ENCODE measurements around the gene NREP. TPM values are rescaled to one million over a fixed set of nuclear protein-coding genes. Genes with fewer than 3 reads are reported as not detected.

NREP gene, protein sequence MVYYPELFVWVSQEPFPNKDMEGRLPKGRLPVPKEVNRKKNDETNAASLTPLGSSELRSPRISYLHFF
- total RNA-seq: 6.1 TPM

DNA sequence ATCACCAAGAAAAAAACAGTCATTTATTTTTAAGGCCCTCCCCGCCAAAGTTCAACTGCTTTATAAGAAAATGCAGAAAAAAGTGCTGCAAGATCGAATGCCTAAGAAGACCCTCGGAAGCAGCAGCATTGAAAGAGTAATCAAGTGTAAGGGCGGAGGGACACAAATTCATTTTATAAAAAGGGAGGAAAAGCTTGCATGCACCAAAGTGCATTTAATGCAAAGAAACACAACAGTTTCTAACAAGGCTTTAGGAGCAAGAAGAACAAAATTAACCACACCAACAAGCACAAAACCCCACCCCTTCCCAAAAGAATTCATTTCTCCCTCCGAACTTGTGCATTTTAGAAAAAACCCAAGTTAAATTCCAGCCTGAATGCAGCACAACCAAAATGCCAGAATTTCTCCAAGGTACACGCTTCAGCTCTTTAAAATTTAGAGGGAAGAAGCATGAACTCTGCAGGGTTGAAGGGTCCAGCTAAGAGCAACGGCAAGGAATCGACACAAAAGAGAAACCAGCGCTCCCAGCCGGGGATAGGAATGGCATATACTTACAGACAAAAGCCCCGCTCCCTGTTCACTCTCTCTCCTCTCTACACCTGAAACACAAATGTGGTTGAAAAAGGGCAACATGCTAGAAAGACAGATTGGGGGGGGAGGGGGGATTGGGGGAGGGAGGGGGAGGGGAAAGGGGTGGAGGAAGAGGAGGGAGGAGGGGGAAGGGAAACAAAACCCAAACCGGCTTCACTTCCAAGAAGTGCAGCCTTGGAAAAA is at the start of gene NREP:
TSS of gene NREP (minus strand) at position 614 of the 774 bp plus-strand sequence. CDS start 1,422 bp downstream, outside the sequence.
- Histone ChIP-seq H3K27me3 (ENCODE audit: insufficient read depth, low read length) (no peaks in the 10 kb centered on the region), H3K4me1 (ENCODE audit: insufficient read depth, low read length) (peaks cover 12% of the 10 kb centered on the region), H3K4me3 (ENCODE audit: low read length) (peak within 1 kb of the TSS; percentile 57), H3K9me3 (ENCODE audit: low read depth, low read length) (no peaks in the 10 kb centered on the region)

DNA sequence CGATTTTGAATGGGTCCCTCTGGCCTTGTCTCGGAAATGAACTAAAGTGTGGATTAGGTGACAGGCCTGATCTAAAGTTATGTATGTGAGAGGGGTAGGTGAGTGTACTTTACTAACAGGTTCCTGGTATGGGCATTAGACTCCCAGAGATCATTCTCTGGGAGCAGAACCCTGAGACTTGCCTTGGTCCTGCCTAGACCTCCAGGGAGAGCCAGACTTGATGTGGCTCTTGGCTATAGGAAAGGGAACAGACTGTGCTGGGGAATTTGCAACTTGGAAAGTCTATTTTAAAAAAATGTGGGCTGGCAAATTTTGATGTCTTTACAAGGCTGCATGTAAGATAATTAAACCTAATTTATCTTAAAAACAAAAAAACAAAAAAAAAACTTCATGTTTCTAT is 49.8 kb upstream of the NREP start:
- Histone ChIP-seq H3K9me3 (ENCODE audit: low read depth, low read length) (no peaks in the 10 kb centered on the region), H3K4me3 (ENCODE audit: low read length) (no peak overlapping the region), H3K27me3 (ENCODE audit: insufficient read depth, low read length) (no peaks in the 10 kb centered on the region), H3K4me1 (ENCODE audit: insufficient read depth, low read length) (no peaks in the 10 kb centered on the region)

DNA sequence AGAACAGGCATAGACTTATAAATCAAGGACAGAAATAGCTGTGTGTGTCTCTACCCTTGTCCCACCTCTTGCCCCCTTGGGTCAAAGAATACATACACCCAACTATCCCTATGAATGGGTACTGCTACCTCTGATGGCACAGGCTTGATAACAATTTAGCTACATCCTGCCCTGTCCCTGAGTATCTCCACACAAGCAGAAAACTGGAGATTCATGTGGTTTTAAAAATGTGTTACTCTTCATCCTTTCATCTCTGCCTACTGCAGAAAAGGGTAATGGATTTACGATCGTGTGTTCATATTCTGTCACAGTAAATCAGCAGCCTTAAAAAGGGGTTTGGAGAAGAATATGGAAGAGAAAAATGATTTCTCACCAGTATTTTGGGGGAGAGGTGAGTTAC is 49.2 kb upstream of the NREP start:
- H3K9me3 ChIP-seq (ENCODE audit: low read depth, low read length): no peaks in the 10 kb centered on the region
- H3K4me3 ChIP-seq (ENCODE audit: low read length): no peak overlapping the region
- no peaks in the 10 kb centered on the region for H3K27me3 ChIP-seq (ENCODE audit: insufficient read depth, low read length)
- H3K4me1 ChIP-seq (ENCODE audit: insufficient read depth, low read length): no peaks in the 10 kb centered on the region

DNA sequence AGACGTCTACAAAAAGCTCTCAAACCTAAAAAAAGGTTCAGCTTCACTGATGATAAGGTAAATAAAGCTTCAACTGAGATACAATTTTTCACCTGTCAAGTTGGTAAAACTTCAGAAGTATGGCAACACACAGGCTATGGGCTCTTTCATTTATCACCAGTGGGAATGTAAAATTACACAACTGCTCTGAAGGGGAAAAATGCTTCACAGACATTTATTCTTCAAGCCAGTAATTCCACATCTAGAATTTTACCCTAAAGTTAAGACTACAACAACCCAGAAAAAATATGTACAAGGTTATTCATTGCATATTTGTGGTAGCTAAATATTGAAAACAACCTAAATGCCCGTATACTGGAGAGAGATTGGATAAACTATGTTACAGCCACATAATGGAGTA is 48.1 kb upstream of the NREP start:
- no peaks in the 10 kb centered on the region for H3K9me3 ChIP-seq (ENCODE audit: low read depth, low read length)
- H3K4me1 ChIP-seq (ENCODE audit: insufficient read depth, low read length): no peaks in the 10 kb centered on the region
- H3K27me3 ChIP-seq (ENCODE audit: insufficient read depth, low read length): no peaks in the 10 kb centered on the region
- no peak overlapping the region for H3K4me3 ChIP-seq (ENCODE audit: low read length)

DNA sequence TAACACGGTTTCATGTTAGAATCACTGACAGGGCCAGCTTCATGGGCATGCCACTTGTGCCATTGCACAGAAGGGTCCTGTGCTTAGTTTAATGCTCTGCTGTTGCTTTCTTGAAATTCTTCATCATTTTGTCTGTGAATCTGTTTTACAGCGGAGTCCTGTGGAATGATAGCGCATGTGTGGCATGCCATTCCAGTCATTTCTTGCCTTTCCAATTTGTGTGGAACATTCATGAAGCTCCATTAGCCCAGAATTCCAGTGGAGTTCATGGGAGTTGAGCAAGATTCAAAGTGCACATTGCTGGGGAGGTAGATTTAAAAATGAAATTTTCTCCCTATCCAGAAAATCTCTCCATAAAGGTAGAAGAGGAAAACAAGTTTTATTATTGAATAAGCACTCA is 43.4 kb upstream of the NREP start:
- H3K27me3 ChIP-seq (ENCODE audit: insufficient read depth, low read length): no peaks in the 10 kb centered on the region
- no peaks in the 10 kb centered on the region for H3K4me1 ChIP-seq (ENCODE audit: insufficient read depth, low read length)
- H3K4me3 ChIP-seq (ENCODE audit: low read length): no peak overlapping the region
- no peaks in the 10 kb centered on the region for H3K9me3 ChIP-seq (ENCODE audit: low read depth, low read length)

DNA sequence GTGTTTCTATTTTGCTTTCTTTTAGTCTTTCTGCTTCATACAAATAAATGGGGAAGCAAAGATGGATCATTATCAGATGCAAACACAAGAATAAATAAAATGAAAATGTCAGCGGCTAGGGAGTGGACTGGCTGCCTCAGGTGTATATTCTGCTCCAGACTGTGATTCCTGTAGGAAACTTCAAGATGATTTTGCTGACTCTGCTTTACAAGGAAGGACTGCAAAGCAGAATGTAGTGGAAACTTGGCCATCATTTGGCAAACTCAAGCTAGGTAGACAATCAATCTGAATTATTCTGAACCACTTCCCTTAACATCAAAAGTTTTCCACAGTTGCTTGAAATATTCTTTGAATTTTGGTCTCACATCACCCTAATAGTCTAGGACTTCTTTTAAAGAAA is 38.1 kb upstream of the NREP start:
- Histone ChIP-seq H3K27me3 (ENCODE audit: insufficient read depth, low read length) (no peaks in the 10 kb centered on the region), H3K9me3 (ENCODE audit: low read depth, low read length) (no peaks in the 10 kb centered on the region), H3K4me1 (ENCODE audit: insufficient read depth, low read length) (no peaks in the 10 kb centered on the region), H3K4me3 (ENCODE audit: low read length) (no peak overlapping the region)

DNA sequence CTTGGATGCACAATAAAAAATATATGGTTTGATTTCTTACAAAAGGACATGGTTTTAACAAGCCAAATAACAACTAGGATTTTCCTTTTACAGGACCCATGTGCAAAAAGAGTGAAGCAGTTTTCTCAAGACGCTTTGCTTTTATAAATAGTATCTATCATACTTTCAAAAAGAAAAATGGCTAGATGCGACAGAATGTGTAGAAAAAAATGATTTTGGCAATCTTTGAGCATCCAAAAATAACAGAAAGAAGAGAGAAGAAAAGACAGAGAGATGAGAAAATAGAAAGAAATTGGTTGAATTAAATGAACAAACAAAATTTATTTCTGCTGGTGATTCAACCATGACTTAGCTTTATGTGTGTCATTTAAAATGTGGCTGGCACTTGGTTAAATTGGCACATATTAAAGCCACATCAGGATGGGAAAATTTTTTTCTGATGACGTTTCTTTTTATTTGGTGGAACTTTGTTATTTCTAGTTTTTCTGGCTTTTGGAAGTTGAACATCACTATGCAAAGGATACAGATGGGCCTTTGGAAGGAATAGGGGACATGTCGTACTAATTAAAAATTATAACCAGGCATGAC is 35.6 kb upstream of the NREP start:
- Histone ChIP-seq H3K4me3 (ENCODE audit: low read length) (no peak overlapping the region), H3K4me1 (ENCODE audit: insufficient read depth, low read length) (no peaks in the 10 kb centered on the region), H3K9me3 (ENCODE audit: low read depth, low read length) (no peaks in the 10 kb centered on the region), H3K27me3 (ENCODE audit: insufficient read depth, low read length) (no peaks in the 10 kb centered on the region)

DNA sequence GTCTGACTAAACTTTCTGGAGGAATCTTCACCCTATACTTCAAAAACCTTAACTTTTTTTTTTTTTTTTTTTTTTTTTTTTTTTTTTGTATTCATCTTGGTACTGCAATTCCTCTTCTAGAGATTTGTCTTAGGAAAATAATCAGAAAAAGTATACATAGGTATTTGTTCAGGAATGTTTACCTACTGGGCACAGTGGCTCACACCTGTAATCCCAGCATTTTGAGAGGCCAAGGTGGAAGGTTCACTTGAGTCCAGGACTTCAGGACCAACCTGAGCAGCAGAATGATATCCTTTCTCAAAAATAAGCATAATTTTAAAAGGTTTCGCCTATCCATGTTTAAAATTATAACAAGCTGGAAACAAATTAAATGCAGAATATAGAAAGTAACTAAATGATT is 33.3 kb upstream of the NREP start:
- H3K9me3 ChIP-seq (ENCODE audit: low read depth, low read length): no peaks in the 10 kb centered on the region
- no peak overlapping the region for H3K4me3 ChIP-seq (ENCODE audit: low read length)
- no peaks in the 10 kb centered on the region for H3K27me3 ChIP-seq (ENCODE audit: insufficient read depth, low read length)
- no peaks in the 10 kb centered on the region for H3K4me1 ChIP-seq (ENCODE audit: insufficient read depth, low read length)

DNA sequence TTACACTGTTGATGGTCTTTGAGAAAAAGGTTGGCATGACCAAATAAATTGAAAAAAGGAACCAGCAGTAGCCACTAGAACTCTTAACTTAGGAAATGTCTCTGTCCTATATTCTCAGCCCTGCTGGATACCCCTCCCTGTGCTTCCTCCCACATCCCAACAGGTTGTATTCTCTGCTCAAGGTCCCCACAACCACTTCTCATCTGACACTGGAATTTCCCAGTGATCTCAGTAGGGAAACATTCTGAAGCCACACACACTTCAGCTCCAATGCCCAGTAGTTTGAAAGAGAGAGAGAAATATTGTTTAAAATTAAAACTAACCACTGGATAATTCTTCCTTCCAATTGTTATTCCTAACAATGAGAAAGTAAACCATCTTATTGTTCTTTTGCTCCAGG is 30.0 kb upstream of the NREP start:
- Histone ChIP-seq H3K4me1 (ENCODE audit: insufficient read depth, low read length) (no peaks in the 10 kb centered on the region), H3K9me3 (ENCODE audit: low read depth, low read length) (no peaks in the 10 kb centered on the region), H3K27me3 (ENCODE audit: insufficient read depth, low read length) (no peaks in the 10 kb centered on the region), H3K4me3 (ENCODE audit: low read length) (no peak overlapping the region)

DNA sequence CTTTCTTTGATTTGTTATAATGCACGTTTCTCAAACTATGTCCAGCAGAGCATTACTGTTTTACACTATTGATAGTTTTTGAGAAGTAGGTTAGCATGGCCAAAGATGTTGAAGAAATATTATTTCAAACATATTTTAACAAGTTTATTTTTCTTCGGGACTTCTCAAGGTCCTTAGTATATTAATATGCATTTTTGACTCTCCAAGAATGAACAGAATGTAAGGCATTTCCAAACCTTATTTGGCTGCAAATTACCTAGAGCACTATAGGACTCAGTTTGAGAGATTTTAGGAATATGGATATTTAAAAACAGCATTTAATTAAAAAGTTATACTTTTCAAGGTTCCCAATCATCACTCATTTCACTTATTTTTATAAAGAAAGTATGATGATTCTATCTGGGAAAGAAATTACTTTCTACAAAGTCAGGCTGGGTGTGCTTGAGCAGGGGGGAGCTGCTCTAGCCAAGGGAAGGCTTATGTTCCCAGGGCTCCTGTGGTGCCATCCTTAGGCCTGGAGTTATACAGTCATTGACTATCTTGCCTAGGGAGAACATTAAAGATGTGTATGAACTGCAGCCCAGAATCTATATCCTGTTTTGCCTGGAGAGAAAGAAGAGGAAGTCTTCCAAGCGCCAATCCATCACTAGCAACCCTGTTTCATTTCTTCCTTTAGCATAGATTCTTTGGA is 27.6 kb upstream of the NREP start:
- Histone ChIP-seq H3K4me1 (ENCODE audit: insufficient read depth, low read length) (peaks cover 14% of the 10 kb centered on the region), H3K4me3 (ENCODE audit: low read length) (no peak overlapping the region), H3K9me3 (ENCODE audit: low read depth, low read length) (no peaks in the 10 kb centered on the region), H3K27me3 (ENCODE audit: insufficient read depth, low read length) (no peaks in the 10 kb centered on the region)

DNA sequence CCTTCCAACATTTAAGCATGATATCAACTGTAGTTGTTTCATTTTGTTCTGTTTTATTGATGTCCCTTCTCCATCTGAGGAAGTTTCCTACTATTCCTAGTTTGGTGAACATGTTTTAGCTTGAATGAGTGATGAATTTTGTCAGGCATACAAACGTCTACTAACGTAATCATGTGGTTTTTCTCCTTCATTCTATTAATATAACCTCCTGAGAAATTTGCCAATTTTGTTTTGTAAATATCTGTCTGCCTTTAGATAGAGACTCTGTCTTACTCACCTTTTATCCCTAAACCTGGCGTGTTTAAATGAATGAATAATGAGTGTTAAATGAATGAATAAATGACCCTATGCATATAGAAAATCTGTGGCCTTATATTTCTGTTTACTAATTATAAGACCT is 26.5 kb upstream of the NREP start:
- Histone ChIP-seq H3K4me1 (ENCODE audit: insufficient read depth, low read length) (peaks cover 14% of the 10 kb centered on the region), H3K9me3 (ENCODE audit: low read depth, low read length) (no peaks in the 10 kb centered on the region), H3K4me3 (ENCODE audit: low read length) (no peak overlapping the region), H3K27me3 (ENCODE audit: insufficient read depth, low read length) (no peaks in the 10 kb centered on the region)

DNA sequence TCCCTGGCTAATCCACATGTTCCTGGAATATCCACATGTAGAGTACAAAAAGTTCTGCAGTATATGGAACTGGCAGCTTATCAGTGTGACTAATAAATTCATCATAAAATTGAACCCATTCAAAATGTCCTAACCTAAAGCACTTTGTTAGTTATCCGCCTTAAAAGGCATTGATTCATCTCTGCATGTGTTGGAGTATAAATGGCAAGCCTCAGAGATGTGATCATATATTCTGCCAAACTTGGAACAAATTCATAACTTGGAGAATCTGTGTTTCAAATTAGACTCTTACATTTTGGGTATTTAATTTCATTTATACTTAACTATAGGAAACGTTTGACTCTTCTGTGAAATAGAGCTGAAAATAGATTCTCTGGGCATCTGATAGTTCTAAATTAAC is 25.2 kb upstream of the NREP start:
- no peaks in the 10 kb centered on the region for H3K9me3 ChIP-seq (ENCODE audit: low read depth, low read length)
- H3K27me3 ChIP-seq (ENCODE audit: insufficient read depth, low read length): no peaks in the 10 kb centered on the region

DNA sequence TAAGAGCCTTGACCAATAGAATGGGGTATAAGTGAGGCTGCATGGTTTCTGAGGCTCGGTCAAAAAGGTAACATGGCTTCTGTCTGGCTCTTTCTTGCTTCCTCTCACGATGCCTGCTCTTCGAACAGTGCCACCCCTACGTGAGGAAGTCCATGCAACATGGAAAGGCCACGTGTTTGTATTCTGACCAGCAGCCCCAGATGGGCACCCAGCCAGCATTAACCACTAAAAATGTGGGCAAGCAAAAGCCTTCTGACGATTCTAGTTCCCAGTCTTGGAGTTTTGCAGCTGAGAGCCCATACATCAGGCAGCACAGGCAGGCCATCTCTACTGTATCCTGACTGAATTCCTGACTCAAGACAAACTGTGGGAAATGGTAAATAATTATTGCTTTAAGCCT is 24.2 kb upstream of the NREP start:
- peaks cover 26% of the 10 kb centered on the region for H3K4me1 ChIP-seq (ENCODE audit: insufficient read depth, low read length)
- no peaks in the 10 kb centered on the region for H3K27me3 ChIP-seq (ENCODE audit: insufficient read depth, low read length)
- no peak overlapping the region for H3K4me3 ChIP-seq (ENCODE audit: low read length)
- no peaks in the 10 kb centered on the region for H3K9me3 ChIP-seq (ENCODE audit: low read depth, low read length)

More for the DNA sequence above, 25.2 kb upstream of the NREP start:
- Histone ChIP-seq H3K4me1 (ENCODE audit: insufficient read depth, low read length) (peaks cover 16% of the 10 kb centered on the region), H3K4me3 (ENCODE audit: low read length) (no peak overlapping the region)

DNA sequence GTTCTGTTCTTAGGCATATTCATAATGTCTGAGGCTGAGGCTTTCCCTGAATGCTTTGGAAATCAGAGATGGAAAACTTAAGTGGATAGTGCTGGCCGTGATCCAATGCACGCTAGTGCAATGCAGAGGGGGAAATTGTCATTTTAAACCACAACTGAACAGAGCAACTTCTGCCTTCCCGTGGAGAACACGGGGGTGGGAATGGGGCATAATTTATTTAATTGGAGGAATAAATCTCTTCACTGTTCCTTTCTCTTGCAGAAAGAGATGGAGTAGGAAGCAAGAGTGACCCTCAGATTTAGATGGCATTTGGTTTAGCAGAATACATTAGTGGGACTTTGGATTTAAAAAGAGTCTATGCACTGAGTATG is 22.9 kb upstream of the NREP start:
- Histone ChIP-seq H3K27me3 (ENCODE audit: insufficient read depth, low read length) (no peaks in the 10 kb centered on the region), H3K9me3 (ENCODE audit: low read depth, low read length) (no peaks in the 10 kb centered on the region), H3K4me3 (ENCODE audit: low read length) (no peak overlapping the region), H3K4me1 (ENCODE audit: insufficient read depth, low read length) (peaks cover 33% of the 10 kb centered on the region)

DNA sequence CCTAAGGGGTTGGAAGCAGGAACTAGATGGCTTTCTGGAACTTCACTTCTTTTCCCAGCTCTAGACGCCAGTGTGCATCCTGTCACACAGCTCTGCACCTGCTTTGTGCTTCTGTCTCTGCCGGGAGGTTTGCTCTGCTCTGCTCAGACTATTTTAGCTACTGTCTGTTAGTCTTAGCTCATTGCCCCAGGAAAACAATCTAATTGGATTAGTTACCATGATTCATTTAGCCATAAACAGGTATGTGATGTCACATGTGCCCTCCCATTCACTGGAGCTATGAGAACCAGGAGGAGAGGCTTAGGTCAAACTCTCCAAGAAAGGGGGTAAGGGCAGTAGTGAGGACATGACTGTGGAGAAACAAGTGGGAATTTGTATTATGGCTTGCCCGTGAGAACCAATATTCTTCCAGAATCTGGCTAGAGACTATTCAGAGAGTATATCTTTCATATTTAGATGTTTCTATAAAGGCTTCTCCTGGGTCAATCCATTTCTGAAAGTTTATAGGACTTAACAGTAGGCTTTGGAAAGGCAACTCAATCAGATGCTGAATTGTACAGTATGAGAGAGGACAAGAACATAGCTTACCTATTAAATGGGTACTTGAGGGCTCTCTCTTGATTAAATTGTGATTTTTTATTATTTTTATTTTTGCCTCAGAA is 22.4 kb upstream of the NREP start:
- Histone ChIP-seq H3K9me3 (ENCODE audit: low read depth, low read length) (no peaks in the 10 kb centered on the region), H3K4me1 (ENCODE audit: insufficient read depth, low read length) (peaks cover 38% of the 10 kb centered on the region), H3K27me3 (ENCODE audit: insufficient read depth, low read length) (no peaks in the 10 kb centered on the region), H3K4me3 (ENCODE audit: low read length) (no peak overlapping the region)
